Measurements from ENCODE around the gene ASB6. TPM values are rescaled to one million over a fixed set of nuclear protein-coding genes. Genes with fewer than 3 reads are reported as not detected.

The ASB6 gene
- total RNA-seq, 1 experiment from 2014 or later, result 21.0 TPM

- peak overlapping the region; percentile 80 to 85; a peak in 2 of 5 replicates for H3K4me3 Mint-ChIP-seq
- Histone ChIP-seq H3K4me1 (ENCODE audit: insufficient read depth, low read length) (no peaks in the 10 kb centered on the region), H4K5ac (ENCODE audit: insufficient read length, low read depth, low read length) (no peak overlapping the region), H2BK5ac (ENCODE audit: insufficient read length, low read length) (no peak overlapping the region), H3K56ac (ENCODE audit: insufficient read length, low read depth, low read length) (no peak overlapping the region), H3K79me1 (ENCODE audit: insufficient read depth, low read depth, low read length, poor library complexity, severe bottlenecking) (peaks cover 11% of the 10 kb centered on the region), H2BK20ac (ENCODE audit: low read depth, low read length, poor library complexity, severe bottlenecking) (no peak overlapping the region), H2BK15ac (ENCODE audit: low read depth, low read length) (no peak overlapping the region), H3K23me2 (ENCODE audit: insufficient read length, low read depth, low read length, poor library complexity, severe bottlenecking) (peaks cover 12% of the 10 kb centered on the region), H2BK120ac (ENCODE audit: low read depth, low read length, poor library complexity, severe bottlenecking) (no peak overlapping the region), H3K27me3 (ENCODE audit: insufficient read depth, low read length) (no peaks in the 10 kb centered on the region), H4K91ac (ENCODE audit: insufficient read length, low read depth, low read length) (no peak overlapping the region), H3T11ph (ENCODE audit: low read length) (no peak overlapping the region), H4K8ac (replicated peaks; ENCODE audit: insufficient read length, low read depth, low read length) (no peak overlapping the region), H3K4ac (ENCODE audit: low read depth, low read length) (no peak overlapping the region), H3K18ac (ENCODE audit: insufficient read length, low read depth, low read length) (no peak overlapping the region), H3K14ac (ENCODE audit: insufficient read depth, low read length) (no peak overlapping the region), H3K79me2 (ENCODE audit: insufficient read depth, low read length) (peaks cover 3% of the 10 kb centered on the region; the same call in 1 of the 2 replicates), H3K9me3 (ENCODE audit: control insufficient read depth, low read depth, low read length) (no peaks in the 10 kb centered on the region), H3K23ac (ENCODE audit: insufficient read length, low read depth, low read length) (no peak overlapping the region), H2AFZ (ENCODE audit: low read length) (no peak overlapping the region), H2AK5ac (ENCODE audit: insufficient read length, low read length) (no peak overlapping the region), H3K27ac (ENCODE audit: insufficient read length, low read depth, low read length) (no peak overlapping the region), H2BK12ac (ENCODE audit: insufficient read length, low read depth, low read length) (no peak overlapping the region), H3K9ac (ENCODE audit: extremely low read depth, insufficient read length, low read length) (no peak overlapping the region), H3K4me2 (ENCODE audit: insufficient read depth, insufficient read length, low read length) (no peak overlapping the region), H4K20me1 (ENCODE audit: control insufficient read depth, insufficient read depth, insufficient read length) (no peaks in the 10 kb centered on the region)
- WGBS (ENCODE audit: extremely low coverage, insufficient read length, low lambda C conversion rate), result no CpG with 5 or more reads among the region's 12 CpGs
- no peaks in the 10 kb centered on the region; a peak in 1 of 5 replicates for H3K9me3 Mint-ChIP-seq
- H3K36me3 Mint-ChIP-seq (ENCODE audit: insufficient read depth in 1 of 3, low read depth in 3 of 3), result peaks cover 14 to 33% (median 30%) of the 10 kb centered on the region in 3 experiments
- no peak for DNase-seq
- TF ChIP-seq, protein P1, sequence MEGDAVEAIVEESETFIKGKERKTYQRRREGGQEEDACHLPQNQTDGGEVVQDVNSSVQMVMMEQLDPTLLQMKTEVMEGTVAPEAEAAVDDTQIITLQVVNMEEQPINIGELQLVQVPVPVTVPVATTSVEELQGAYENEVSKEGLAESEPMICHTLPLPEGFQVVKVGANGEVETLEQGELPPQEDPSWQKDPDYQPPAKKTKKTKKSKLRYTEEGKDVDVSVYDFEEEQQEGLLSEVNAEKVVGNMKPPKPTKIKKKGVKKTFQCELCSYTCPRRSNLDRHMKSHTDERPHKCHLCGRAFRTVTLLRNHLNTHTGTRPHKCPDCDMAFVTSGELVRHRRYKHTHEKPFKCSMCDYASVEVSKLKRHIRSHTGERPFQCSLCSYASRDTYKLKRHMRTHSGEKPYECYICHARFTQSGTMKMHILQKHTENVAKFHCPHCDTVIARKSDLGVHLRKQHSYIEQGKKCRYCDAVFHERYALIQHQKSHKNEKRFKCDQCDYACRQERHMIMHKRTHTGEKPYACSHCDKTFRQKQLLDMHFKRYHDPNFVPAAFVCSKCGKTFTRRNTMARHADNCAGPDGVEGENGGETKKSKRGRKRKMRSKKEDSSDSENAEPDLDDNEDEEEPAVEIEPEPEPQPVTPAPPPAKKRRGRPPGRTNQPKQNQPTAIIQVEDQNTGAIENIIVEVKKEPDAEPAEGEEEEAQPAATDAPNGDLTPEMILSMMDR (conservative IDR thresholded peaks at IDR 0.05), result no peak
- H3K27me3 Mint-ChIP-seq (ENCODE audit: low read depth), result peaks cover 2% of the 10 kb centered on the region
- peaks cover 7 to 17% of the 10 kb centered on the region in 2 experiments for H3K4me1 Mint-ChIP-seq
- H3K27ac Mint-ChIP-seq, result no peak overlapping the region; a peak in 1 of 7 replicates
Observed at GRCh38 chr9:129639756-129640085, 2.2 kb downstream of the ASB6 start.

Data from H9 (cell line).